Fibroblast of villous mesenchyme (primary cell): ENCODE data around the gene SSC4D. TPM values are rescaled to one million over a fixed set of nuclear protein-coding genes. Genes with fewer than 3 reads are reported as not detected.

Source experiments
- DNase-seq: peaks from one replicate; pipeline ENCODE4 v3.0.0-alpha.2; 2010; ENCODE audit warnings: low read depth
- H3K4me3 ChIP-seq: 2 replicates; pipeline ENCODE4 v1.5.1; 2011; ENCODE audit warnings: low read depth, mild to moderate bottlenecking, low read length
- total RNA-seq: library from RNA; depleted of rRNA; stranded (reverse); fragments of >200 nt; gene quantifications from 2 replicates; pipeline ENCODE4 v1.2.3, GENCODE V29; 2012
- TF ChIP-seq, protein P1 (sequence below): IDR thresholded peaks from 2 replicates; pipeline ENCODE4 v1.5.1; 2012; ENCODE audit warnings: low read depth, mild to moderate bottlenecking, low read length; ENCODE audit not compliant: insufficient read depth

Gene SSC4D
- total RNA-seq, 1 donor = 0.43 TPM

DNA sequence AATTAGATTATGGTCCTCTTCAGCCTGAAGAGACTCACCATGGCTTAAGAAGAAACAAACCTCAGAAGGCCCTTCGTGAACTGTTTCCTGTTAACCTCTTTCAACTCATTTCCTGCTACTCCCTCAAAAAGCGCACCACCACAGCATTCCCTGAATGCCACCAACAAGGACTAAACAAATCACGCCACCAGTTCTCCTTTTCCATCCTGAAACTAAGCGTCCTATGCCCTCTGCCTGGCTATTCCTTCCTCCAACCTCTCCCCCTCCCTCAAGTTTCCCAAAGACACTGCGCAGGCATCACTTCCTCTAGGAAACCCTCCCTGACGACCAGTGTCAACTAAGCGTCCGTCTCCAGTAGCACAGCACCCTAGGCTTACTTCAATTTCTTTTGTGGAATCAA is 62.7 kb downstream of the SSC4D start:
- TF ChIP-seq, protein P1, sequence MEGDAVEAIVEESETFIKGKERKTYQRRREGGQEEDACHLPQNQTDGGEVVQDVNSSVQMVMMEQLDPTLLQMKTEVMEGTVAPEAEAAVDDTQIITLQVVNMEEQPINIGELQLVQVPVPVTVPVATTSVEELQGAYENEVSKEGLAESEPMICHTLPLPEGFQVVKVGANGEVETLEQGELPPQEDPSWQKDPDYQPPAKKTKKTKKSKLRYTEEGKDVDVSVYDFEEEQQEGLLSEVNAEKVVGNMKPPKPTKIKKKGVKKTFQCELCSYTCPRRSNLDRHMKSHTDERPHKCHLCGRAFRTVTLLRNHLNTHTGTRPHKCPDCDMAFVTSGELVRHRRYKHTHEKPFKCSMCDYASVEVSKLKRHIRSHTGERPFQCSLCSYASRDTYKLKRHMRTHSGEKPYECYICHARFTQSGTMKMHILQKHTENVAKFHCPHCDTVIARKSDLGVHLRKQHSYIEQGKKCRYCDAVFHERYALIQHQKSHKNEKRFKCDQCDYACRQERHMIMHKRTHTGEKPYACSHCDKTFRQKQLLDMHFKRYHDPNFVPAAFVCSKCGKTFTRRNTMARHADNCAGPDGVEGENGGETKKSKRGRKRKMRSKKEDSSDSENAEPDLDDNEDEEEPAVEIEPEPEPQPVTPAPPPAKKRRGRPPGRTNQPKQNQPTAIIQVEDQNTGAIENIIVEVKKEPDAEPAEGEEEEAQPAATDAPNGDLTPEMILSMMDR = no peak
- peak; percentile 30 for DNase-seq
- H3K4me3 ChIP-seq = no peak overlapping the region

DNA sequence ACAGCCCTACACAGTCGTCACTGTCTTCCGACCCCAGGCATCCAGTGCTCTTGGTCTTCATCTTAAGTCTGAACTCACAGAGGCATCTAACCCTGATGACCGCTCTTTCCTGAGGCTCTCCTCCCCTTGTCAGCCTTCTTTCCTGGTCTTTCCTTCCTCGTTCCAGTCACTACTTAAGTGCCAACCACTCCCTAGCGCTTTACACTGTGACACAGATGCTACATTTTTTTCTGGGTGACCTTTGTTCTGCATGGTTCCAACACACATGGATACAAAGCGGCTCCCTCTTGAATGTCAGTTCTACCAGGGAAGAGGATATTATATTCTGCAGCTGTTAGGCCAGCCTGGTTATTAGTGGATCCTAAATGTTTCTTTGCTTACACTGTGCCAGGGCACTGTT is 63.4 kb downstream of the SSC4D start:
- TF ChIP-seq, protein P1 = no peak
- no peak for DNase-seq
- H3K4me3 ChIP-seq = no peak overlapping the region

DNA sequence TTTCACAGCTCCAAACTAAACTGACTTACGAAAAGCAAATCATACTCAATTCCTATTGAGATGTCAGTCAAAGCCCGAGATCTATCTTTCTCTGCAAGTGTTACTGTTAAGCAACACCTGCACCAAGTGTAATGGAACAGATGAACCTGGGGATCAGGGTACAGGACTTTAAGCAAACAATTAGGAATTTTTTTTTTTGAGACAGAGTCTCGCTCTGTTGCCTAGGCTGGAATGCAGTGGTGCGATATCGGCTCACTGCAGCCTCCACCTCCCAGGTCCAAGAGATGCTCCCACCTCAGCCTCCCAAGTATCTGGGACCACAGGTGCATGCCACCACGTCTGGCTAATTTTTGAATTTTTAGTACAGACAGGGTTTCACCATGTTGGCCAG is 65.6 kb downstream of the SSC4D start:
- TF ChIP-seq, protein P1 = no peak
- DNase-seq = no peak
- H3K4me3 ChIP-seq = no peak overlapping the region

DNA sequence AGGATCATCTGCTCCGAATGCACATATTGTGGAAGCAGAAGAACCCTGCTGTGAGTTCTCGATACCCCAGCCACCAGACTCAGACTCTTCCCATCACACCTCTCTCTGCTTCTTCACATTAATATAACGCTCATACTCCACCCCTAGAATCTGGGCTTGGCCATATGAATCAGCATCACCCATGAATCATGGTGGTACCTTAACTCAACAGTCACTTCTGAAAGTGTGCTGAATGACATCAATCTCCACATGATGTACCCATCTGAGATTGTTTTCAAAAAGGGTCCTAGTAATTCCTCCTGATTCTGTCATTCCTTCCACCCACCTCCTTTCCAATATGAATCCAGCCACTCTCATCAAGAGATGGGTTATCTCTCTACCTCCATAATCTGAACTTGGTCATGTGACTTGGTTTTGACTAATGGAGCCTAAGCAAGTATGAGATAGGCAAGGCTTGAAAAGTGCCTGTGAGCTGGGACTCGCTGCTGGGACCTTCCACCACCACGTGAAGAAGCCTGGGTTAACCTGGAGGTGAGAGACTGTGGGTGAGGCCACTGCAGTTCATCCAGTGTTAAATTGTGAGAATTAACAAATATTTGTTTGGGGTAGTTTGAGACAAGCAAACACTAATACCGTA is 66.1 kb downstream of the SSC4D start:
- DNase-seq = no peak
- TF ChIP-seq, protein P1 = no peak
- no peak overlapping the region for H3K4me3 ChIP-seq

DNA sequence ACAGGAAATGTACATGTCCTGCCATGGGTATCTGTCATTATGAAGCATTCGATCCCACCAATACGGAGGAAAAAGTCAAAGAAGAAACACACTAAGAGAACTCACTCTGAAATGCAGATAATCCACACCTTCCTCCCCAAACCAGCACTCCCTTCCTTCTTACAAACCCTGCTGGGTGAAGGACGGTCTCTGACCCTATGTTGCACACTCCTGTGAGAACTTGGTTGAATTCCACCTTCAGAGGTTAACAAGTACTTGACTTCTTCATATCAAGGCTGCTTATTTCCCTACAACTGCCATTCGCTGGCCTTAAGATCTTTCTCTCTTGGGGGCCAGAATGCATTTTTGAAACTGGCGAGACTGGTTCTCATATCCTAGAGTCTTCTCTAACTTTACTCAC is 67.3 kb downstream of the SSC4D start:
- H3K4me3 ChIP-seq = no peak overlapping the region
- TF ChIP-seq, protein P1 = no peak
- no peak for DNase-seq

DNA sequence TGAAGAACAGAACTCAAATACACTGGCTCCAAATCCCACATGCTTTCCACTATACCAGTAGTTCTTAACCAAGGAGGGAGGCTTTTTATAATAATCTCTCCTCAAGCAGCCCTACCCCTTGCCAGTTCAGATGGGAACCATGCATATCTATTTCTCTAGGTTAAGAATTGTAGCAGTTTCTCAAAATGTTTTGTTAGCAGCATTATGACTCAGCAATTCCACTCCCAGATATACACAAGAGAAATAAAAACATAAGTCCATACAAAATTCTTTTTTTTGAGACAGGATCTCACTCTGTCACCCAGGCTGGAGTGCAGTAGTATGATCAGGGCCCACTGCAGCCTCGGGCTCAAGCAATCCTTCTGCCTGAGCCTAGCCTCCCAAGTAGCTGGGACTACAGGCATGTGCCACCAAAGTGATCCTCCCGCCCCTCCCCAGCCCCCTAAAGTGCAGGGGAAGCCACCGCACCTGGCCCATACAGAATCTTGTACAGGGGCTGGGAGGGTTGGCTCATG is 68.8 kb downstream of the SSC4D start:
- DNase-seq = peak; percentile 81
- no peak overlapping the region for H3K4me3 ChIP-seq
- TF ChIP-seq, protein P1 = no peak

Other genes with a start within 250 kb of the SSC4D start
- gene SRRM3, start 207.8 kb downstream of the SSC4D start, total RNA-seq = 0.43 and 0.64 TPM in 2 replicates
- gene HSPB1, start 107.0 kb downstream of the SSC4D start, total RNA-seq = 77.7 and 130 TPM in 2 replicates
- gene YWHAG, start 50.7 kb downstream of the SSC4D start, total RNA-seq = 125 and 141 TPM in 2 replicates
- 0.86 and 0.97 TPM in 2 replicates for gene ZP3, start 15.3 kb upstream of the SSC4D start, total RNA-seq
- gene DTX2, start 52.0 kb upstream of the SSC4D start, total RNA-seq = 5.2 and 6.1 TPM in 2 replicates
- gene UPK3B, start 100.9 kb upstream of the SSC4D start, total RNA-seq = 0.43 TPM in 1 of 2 replicates, not detected in the other
- gene SPDYE16, start 133.6 kb upstream of the SSC4D start, total RNA-seq = not detected in 2 replicates
- 3.5 and 4.8 TPM in 2 replicates for gene POMZP3, start 217.6 kb upstream of the SSC4D start, total RNA-seq